ENCODE data around the gene SMARCC1.

DNA sequence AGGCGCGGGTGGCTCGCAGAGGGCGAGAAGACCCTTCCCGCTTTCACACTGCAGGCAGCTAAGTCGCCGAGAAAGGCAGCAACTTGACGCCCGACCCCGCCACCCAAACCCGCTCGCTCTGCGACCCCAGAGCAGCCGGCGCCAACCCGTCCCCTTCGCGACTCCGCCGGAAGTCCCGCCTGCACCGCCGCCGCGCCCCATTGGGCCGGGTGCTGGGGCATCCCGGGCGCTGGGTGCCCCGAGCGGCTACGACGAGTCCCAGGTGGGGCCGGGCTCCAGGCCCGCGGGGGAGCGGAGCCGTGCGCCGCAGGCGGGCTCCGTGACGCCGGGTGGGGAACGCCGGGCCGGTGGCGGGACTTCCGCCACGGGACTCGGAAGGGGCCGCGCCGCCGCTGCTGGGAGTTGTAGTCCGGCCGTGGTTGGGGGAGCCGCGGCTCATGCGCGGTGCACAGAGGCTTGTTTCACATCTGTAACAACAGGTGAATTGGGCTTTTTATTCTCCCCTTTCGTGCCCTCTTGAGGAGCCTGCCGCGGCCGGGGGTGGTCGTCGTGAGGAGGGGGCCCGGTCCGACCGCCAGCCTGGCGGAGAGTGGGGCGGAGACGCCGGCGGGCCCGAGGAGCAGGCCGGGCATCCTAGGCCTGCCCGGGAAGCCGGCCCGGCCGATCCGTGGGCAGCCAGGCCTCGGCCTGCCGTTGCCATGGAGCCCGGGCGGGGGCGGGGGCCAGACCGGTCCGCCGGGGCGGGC is 21.2 kb upstream of the SMARCC1 start, which contains the start of gene DHX30:
- TF ChIP-seq CTCF (IDR thresholded peaks at IDR 0.05) (peak in 1 of 6 experiments; percentile 6), POLR2A (IDR thresholded peaks at IDR 0.05) (peak in 3 of 4 donors; percentile 66 to 92 (median 85))

Measured in upper lobe of left lung (tissue), 4 donors.